AG10803 (cell line): Measurements from ENCODE around the gene EGFR.
A peak's percentile ranks its signal among the peaks of the same experiment; 100 is the strongest.
"Not testable (repeated sequence)": the region's sequence is repeated elsewhere in the genome, so short reads cannot be mapped to it uniquely, and the experiment has no call there.

Source experiments
- DNase-seq: peaks from one replicate; pipeline ENCODE4 v3.0.0; 2010; ENCODE audit warnings: low read depth
- H3K4me3 ChIP-seq: 2 replicates; pipeline ENCODE4 v1.5.1; 2011; ENCODE audit warnings: mild to moderate bottlenecking, low read length, control low read depth
- CTCF ChIP-seq: conservative IDR thresholded peaks from 2 replicates; pipeline ENCODE4 v1.5.1; 2011; ENCODE audit warnings: mild to moderate bottlenecking, low read length, control low read depth, inconsistent platforms

The EGFR gene

GRCh38 chr7:55028011-55028410, 9.2 kb downstream of the EGFR start:
- DNase-seq = no peak
- H3K4me3 ChIP-seq = no peak overlapping the region
- TF ChIP-seq CTCF = no peak

- peak; percentile 51 for DNase-seq
- TF ChIP-seq CTCF = no peak
- no peak overlapping the region for H3K4me3 ChIP-seq
These were observed 11.5 kb downstream of the EGFR start for GRCh38 chr7:55030314-55030713.

GRCh38 chr7:55031075-55031474, 12.3 kb downstream of the EGFR start:
- TF ChIP-seq CTCF = no peak
- no peak for DNase-seq
- no peak overlapping the region for H3K4me3 ChIP-seq

GRCh38 chr7:55032069-55032699, 13.4 kb downstream of the EGFR start:
- TF ChIP-seq CTCF = no peak
- DNase-seq = no peak
- no peak overlapping the region for H3K4me3 ChIP-seq

GRCh38 chr7:55033236-55033846, 14.5 kb downstream of the EGFR start:
- DNase-seq = no peak
- H3K4me3 ChIP-seq = no peak overlapping the region
- TF ChIP-seq CTCF = no peak

- TF ChIP-seq CTCF = no peak
- no peak for DNase-seq
- no peak overlapping the region for H3K4me3 ChIP-seq
These were observed 16.0 kb downstream of the EGFR start for GRCh38 chr7:55034776-55035175.

- H3K4me3 ChIP-seq, DNase-seq: not testable (repeated sequence)
These were observed 16.6 kb downstream of the EGFR start for GRCh38 chr7:55035410-55035809.
